ENCODE results near the gene MROH7.
"Not testable (repeated sequence)": the region's sequence is repeated elsewhere in the genome, so short reads cannot be mapped to it uniquely, and the experiment has no call there.

The MROH7 gene

DNA sequence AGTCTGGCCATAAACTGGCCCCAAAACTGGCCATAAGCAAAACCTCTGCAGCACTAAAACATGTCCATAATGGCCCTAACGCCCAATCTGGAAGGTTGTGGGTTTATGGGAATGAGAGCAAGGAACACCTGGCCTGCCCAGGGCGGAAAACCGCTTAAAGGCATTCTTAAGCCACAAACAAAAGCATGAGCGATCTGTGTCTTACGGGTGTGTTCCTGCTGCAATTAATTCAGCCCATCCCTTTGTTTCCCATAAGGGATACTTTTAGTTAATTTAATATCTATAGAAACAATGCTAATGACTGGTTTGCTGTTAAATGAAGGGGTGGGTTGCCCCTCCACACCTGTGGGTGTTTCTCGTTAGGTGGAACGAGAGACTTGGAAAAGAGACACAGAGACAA is 5.8 kb upstream of the MROH7 start:
- not testable (repeated sequence) for H2AK5ac ChIP-seq (ENCODE audit: low read length, severe bottlenecking); DNase-seq; H3K36me3 ChIP-seq (ENCODE audit: control insufficient read depth in 1 of 2, insufficient read depth in 2 of 2, low read depth in 1 of 2, low read length in 2 of 2); H3K9me3 ChIP-seq (ENCODE audit: control insufficient read depth, low read length); H2BK120ac ChIP-seq (ENCODE audit: low read depth, low read length); H3K4me1 ChIP-seq (ENCODE audit: control insufficient read depth, insufficient read depth, low read depth, low read length); H3K18ac ChIP-seq (ENCODE audit: low read depth in 1 of 2, low read length in 2 of 2); H3K9ac ChIP-seq (ENCODE audit: low read length); H3K23ac ChIP-seq (ENCODE audit: low read length in 2 of 2); H3K14ac ChIP-seq (ENCODE audit: low read length in 2 of 2); H3K4me2 ChIP-seq (ENCODE audit: low read length, poor library complexity, severe bottlenecking); H2BK15ac ChIP-seq (ENCODE audit: low read depth, poor library complexity, severe bottlenecking); H3K4me3 ChIP-seq (ENCODE audit: insufficient read depth in 1 of 2, low read depth in 1 of 2, low read length in 2 of 2); H2BK5ac ChIP-seq (ENCODE audit: low read depth, low read length, poor library complexity, severe bottlenecking); H2AFZ ChIP-seq (ENCODE audit: low read depth, low read length); H2BK12ac ChIP-seq (ENCODE audit: low read length in 2 of 2); H3K27ac ChIP-seq (ENCODE audit: low read length, poor library complexity, severe bottlenecking); H3K4ac ChIP-seq (ENCODE audit: low read depth in 1 of 2, low read length in 2 of 2); H3K79me1 ChIP-seq (replicated peaks; ENCODE audit: low read length, poor library complexity, severe bottlenecking); H4K8ac ChIP-seq (ENCODE audit: low read length); H4K91ac ChIP-seq (ENCODE audit: low read length)
- WGBS = 85% methylated on average over 7 of the region's 7 CpGs
- peaks cover 7 to 19% of the 10 kb centered on the region in 2 experiments for H3K27me3 ChIP-seq (ENCODE audit: control insufficient read depth in 1 of 2, insufficient read depth in 1 of 2, low read length in 2 of 2)

DNA sequence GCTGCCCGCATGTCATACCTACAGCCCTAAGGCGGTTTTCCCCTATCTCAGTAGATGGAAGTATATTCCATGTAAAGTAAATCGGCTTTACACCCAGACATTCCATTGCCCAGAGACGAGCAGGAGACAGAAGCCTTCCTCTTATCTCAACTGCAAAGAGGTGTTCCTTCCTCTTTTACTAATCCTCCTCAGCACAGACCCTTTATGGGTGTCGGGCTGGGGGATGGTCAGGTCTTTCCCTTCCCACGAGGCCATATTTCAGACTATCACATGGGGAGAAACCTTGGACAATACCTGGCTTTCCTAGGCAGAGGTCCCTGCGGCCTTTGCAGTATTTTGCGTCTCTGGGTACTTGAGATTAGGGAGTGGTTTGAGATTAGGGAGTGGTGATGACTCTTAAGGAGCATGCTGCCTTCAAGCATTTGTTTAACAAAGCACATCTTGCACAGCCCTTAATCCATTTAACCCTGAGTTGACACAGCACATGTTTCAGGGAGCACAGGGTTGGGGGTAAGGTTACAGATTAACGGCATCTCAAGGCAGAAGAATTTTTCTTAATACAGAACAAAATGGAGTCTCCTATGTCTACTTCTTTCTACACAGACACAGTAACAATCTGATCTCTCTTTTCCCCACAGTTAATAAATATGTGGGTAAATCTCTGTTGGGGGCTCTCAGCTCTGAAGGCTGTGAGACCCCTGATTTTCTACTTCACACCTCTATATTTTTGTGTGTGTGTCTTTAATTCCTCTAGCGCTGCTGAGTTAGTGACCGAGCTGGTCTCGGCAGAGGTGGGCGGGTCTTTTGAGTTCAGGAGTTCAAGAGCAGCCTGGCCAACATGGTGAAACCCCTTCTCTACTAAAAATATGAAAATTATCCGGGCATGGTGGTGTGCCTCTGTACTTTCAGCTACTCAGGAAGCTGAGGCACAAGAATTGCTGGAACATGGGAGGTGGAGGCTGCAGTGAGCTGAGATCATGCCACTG is 4.8 kb upstream of the MROH7 start:
- not testable (repeated sequence) for H3K27ac ChIP-seq (ENCODE audit: low read length, poor library complexity, severe bottlenecking); H4K8ac ChIP-seq (ENCODE audit: low read length); H2BK120ac ChIP-seq (ENCODE audit: low read depth, low read length); H3K4me1 ChIP-seq (ENCODE audit: control insufficient read depth, insufficient read depth, low read depth, low read length); H3K36me3 ChIP-seq (ENCODE audit: control insufficient read depth in 1 of 2, insufficient read depth in 2 of 2, low read depth in 1 of 2, low read length in 2 of 2); H2BK5ac ChIP-seq (ENCODE audit: low read depth, low read length, poor library complexity, severe bottlenecking); H2BK12ac ChIP-seq (ENCODE audit: low read length in 2 of 2); H3K79me1 ChIP-seq (replicated peaks; ENCODE audit: low read length, poor library complexity, severe bottlenecking); H3K18ac ChIP-seq (ENCODE audit: low read depth in 1 of 2, low read length in 2 of 2); H2AFZ ChIP-seq (ENCODE audit: low read depth, low read length); H3K9me3 ChIP-seq (ENCODE audit: control insufficient read depth, low read length); H4K91ac ChIP-seq (ENCODE audit: low read length); H3K9ac ChIP-seq (ENCODE audit: low read length); H3K4ac ChIP-seq (ENCODE audit: low read depth in 1 of 2, low read length in 2 of 2); H3K4me2 ChIP-seq (ENCODE audit: low read length, poor library complexity, severe bottlenecking); H2BK15ac ChIP-seq (ENCODE audit: low read depth, poor library complexity, severe bottlenecking); H2AK5ac ChIP-seq (ENCODE audit: low read length, severe bottlenecking); H3K4me3 ChIP-seq (ENCODE audit: insufficient read depth in 1 of 2, low read depth in 1 of 2, low read length in 2 of 2); DNase-seq; H3K14ac ChIP-seq (ENCODE audit: low read length in 2 of 2); H3K23ac ChIP-seq (ENCODE audit: low read length in 2 of 2)
- peaks cover 11 to 17% of the 10 kb centered on the region in 2 experiments for H3K27me3 ChIP-seq (ENCODE audit: control insufficient read depth in 1 of 2, insufficient read depth in 1 of 2, low read length in 2 of 2)
- WGBS = 81% methylated on average over 10 of the region's 14 CpGs

DNA sequence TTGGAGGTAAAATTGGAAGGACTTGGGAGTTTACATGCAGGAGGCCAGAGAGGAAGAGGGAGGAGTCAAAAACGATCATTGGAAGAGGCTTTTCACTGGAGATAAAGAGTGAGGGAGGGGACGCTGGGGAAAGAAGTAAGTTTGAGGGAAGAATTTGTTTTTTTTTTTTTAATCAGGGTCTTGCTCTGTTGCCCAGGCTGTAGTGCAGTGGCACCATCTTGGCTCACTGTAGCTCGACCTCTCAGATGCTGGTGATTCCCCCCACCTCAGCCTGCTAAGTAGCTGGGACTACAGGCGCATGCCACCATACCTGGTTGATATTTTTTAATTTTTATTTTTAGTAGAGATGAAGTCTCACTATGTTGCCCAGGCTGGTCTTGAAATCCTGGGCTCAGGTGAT is 1.2 kb upstream of the MROH7 start:
- H3K27ac ChIP-seq (ENCODE audit: low read length, poor library complexity, severe bottlenecking) = no peak overlapping the region
- DNase-seq = no peak
- no peak overlapping the region for H2BK120ac ChIP-seq (ENCODE audit: low read depth, low read length)
- no peak overlapping the region for H2BK15ac ChIP-seq (ENCODE audit: low read depth, poor library complexity, severe bottlenecking)
- H3K36me3 ChIP-seq (ENCODE audit: control insufficient read depth in 1 of 2, insufficient read depth in 2 of 2, low read depth in 1 of 2, low read length in 2 of 2) = no peaks in the 10 kb centered on the region
- no peak overlapping the region for H3K14ac ChIP-seq (ENCODE audit: low read length in 2 of 2)
- H2AFZ ChIP-seq (ENCODE audit: low read depth, low read length) = no peak overlapping the region
- no peak overlapping the region for H3K4me2 ChIP-seq (ENCODE audit: low read length, poor library complexity, severe bottlenecking)
- H3K23ac ChIP-seq (ENCODE audit: low read length in 2 of 2) = no peak overlapping the region
- H3K9ac ChIP-seq (ENCODE audit: low read length) = no peak overlapping the region
- H4K91ac ChIP-seq (ENCODE audit: low read length) = no peak overlapping the region
- no peak overlapping the region for H2BK12ac ChIP-seq (ENCODE audit: low read length in 2 of 2)
- peaks cover 12 to 17% of the 10 kb centered on the region in 2 experiments for H3K27me3 ChIP-seq (ENCODE audit: control insufficient read depth in 1 of 2, insufficient read depth in 1 of 2, low read length in 2 of 2)
- no peak overlapping the region for H3K4ac ChIP-seq (ENCODE audit: low read depth in 1 of 2, low read length in 2 of 2)
- no peak overlapping the region for H4K8ac ChIP-seq (ENCODE audit: low read length)
- no peaks in the 10 kb centered on the region for H3K79me1 ChIP-seq (replicated peaks; ENCODE audit: low read length, poor library complexity, severe bottlenecking)
- no peak overlapping the region for H3K4me3 ChIP-seq (ENCODE audit: insufficient read depth in 1 of 2, low read depth in 1 of 2, low read length in 2 of 2)
- no peak overlapping the region for H2AK5ac ChIP-seq (ENCODE audit: low read length, severe bottlenecking)
- no peaks in the 10 kb centered on the region for H3K4me1 ChIP-seq (ENCODE audit: control insufficient read depth, insufficient read depth, low read depth, low read length)
- WGBS = 73% methylated on average over 4 of the region's 4 CpGs
- H3K18ac ChIP-seq (ENCODE audit: low read depth in 1 of 2, low read length in 2 of 2) = no peak overlapping the region
- H3K9me3 ChIP-seq (ENCODE audit: control insufficient read depth, low read length) = peaks cover 28% of the 10 kb centered on the region
- H2BK5ac ChIP-seq (ENCODE audit: low read depth, low read length, poor library complexity, severe bottlenecking) = no peak overlapping the region

DNA sequence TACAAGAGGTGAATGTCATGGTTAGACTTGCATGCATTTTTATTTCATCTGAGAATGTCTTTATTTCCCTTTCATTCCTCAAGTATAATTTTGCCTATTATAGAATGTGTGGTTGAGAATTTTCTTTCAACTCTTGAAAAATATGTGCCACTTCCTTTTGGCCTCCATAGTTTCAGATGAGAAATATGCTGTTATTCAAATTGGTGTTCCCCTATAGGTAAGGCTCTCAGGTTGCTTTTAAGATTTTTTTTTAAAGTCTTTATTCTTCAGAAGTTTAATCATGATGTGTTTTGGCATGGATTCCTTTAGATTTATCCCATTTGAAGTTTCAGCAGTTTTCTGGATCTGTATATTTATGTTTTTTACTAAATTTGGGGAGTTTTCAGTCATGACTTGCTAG is 2.1 kb downstream of the MROH7 start:
- Histone ChIP-seq H2AK5ac (ENCODE audit: low read length, severe bottlenecking) (no peak overlapping the region), H4K91ac (ENCODE audit: low read length) (no peak overlapping the region), H2BK12ac (ENCODE audit: low read length in 2 of 2) (no peak overlapping the region), H2AFZ (ENCODE audit: low read depth, low read length) (no peak overlapping the region), H3K9ac (ENCODE audit: low read length) (no peak overlapping the region), H3K79me1 (replicated peaks; ENCODE audit: low read length, poor library complexity, severe bottlenecking) (no peaks in the 10 kb centered on the region), H3K4me2 (ENCODE audit: low read length, poor library complexity, severe bottlenecking) (no peak overlapping the region), H3K4ac (ENCODE audit: low read depth in 1 of 2, low read length in 2 of 2) (no peak overlapping the region), H3K4me3 (ENCODE audit: insufficient read depth in 1 of 2, low read depth in 1 of 2, low read length in 2 of 2) (no peak overlapping the region), H2BK120ac (ENCODE audit: low read depth, low read length) (no peak overlapping the region), H4K8ac (ENCODE audit: low read length) (no peak overlapping the region), H3K23ac (ENCODE audit: low read length in 2 of 2) (no peak overlapping the region), H3K18ac (ENCODE audit: low read depth in 1 of 2, low read length in 2 of 2) (no peak overlapping the region), H3K14ac (ENCODE audit: low read length in 2 of 2) (no peak overlapping the region), H2BK5ac (ENCODE audit: low read depth, low read length, poor library complexity, severe bottlenecking) (no peak overlapping the region), H3K9me3 (ENCODE audit: control insufficient read depth, low read length) (peaks cover 28% of the 10 kb centered on the region), H3K27me3 (ENCODE audit: control insufficient read depth in 1 of 2, insufficient read depth in 1 of 2, low read length in 2 of 2) (peaks cover 12 to 21% of the 10 kb centered on the region in 2 experiments), H3K36me3 (ENCODE audit: control insufficient read depth in 1 of 2, insufficient read depth in 2 of 2, low read depth in 1 of 2, low read length in 2 of 2) (no peaks in the 10 kb centered on the region), H2BK15ac (ENCODE audit: low read depth, poor library complexity, severe bottlenecking) (no peak overlapping the region), H3K27ac (ENCODE audit: low read length, poor library complexity, severe bottlenecking) (no peak overlapping the region), H3K4me1 (ENCODE audit: control insufficient read depth, insufficient read depth, low read depth, low read length) (peaks cover 2% of the 10 kb centered on the region)
- DNase-seq = no peak

Data from mesenchymal stem cell (in vitro differentiated cells and primary cell).